Eye (tissue), 1 donor: Measurements from ENCODE around the gene HCN4.

Experiments used
- DNase-seq: peaks from one replicate; pipeline ENCODE4 v3.0.0-alpha.2; 2015

Gene HCN4

DNA sequence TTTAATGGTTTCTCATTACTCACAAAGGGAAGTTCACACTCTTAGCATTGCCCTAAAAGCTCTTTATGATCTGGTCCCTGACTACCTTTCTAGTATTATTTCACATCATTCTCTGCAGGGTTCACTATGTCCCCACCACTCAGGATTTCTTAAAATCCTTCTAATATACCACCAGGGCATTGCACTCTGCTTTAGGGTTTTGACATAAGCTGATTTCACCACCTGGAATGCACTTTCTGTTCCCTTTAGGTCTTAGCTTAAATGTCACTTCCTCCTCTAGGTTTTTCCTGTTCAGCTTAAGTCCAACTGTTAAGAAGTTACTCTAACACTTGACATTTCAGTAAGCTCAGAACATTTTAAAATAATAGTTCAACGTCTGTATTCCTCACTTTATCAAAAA, 81.7 kb downstream of the HCN4 start:
- no peak for DNase-seq

GRCh38 chr15:73286311-73286710, 82.4 kb downstream of the HCN4 start:
- no peak for DNase-seq

GRCh38 chr15:73284090-73284716, 84.6 kb downstream of the HCN4 start:
- peak; percentile 51 for DNase-seq

DNA sequence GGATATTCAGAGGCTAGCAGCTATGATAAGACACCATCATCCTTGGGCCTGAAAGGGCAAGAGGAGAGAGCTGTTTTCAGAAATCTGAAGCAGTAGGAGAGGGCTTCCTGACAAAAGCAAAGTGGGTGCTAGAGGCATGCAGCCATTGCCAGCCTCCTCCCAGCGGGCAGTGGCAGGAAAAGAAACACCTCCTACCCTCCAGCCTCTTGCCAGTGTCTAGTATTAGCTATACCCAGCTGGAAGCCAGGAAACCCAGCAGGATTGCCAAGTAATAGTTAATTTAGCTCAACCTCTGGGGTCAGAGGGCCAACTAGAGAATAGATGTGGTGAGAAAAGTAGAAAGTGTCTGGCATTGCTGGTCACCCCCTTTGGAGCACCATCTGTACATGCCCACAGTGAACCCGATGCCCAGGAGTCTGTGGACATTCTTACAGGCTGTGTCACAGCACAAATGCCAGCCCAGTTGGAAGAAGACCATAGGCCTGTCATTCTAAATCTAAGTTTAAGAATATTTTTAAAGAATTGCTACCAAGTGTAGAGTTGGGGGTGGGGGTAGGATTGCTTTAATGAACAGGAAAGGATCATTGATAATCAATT, 85.3 kb downstream of the HCN4 start:
- no peak for DNase-seq

DNA sequence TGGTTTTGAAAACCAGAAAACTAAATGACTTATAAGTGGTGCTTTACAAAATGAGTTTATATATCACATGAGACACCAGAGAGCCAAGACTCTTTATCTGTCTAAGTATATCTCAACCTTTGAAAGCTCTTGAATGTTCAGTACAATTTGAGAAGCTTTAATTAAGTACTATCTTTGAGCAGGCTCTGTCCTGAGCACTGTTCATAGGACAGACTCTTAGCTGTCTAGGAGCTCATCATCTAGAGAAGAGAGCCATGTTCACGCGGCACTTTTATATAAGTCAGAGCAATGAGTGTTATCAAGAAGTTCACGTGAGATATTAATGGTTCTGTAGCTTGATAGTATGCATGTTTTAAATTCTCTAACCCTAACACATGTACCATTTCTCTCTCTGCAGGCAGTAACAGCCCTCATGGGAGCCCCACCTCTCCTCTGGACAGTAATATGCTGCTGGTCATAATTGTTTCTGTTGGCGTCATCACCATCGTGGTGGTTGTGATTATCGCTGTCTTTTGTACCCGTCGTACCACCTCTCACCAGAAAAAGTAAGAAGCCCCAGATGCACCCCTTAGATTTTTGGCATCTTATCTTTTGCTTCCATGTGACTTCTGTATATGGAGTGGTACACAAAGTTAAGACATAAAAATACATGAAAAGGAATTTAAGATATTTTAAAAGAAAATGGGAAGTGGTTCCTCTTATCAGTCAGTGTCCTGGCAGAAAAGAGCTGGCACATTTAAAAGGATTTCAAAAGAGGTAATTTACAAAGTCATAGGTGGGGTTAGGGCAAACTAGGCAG, 86.0 kb downstream of the HCN4 start:
- no peak for DNase-seq

DNA sequence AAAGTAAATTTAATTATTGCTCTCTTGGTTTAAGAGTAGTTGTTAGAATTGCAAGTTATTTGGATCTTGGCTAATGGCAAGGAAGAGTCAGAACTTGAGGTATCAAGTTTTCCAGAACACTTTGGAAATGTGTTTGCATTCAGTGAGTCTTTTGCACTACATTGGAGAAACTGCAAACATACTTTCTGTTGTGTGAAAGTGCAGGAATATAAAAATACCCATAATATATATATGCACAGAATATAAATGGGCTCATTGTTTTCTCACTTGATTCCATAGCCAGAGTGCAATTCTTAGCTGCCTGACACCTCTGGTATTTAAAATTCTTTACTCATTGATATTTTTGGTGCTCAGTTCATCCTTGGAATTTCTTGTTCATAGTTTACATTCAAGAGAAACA, 92.9 kb downstream of the HCN4 start:
- DNase-seq = no peak

DNA sequence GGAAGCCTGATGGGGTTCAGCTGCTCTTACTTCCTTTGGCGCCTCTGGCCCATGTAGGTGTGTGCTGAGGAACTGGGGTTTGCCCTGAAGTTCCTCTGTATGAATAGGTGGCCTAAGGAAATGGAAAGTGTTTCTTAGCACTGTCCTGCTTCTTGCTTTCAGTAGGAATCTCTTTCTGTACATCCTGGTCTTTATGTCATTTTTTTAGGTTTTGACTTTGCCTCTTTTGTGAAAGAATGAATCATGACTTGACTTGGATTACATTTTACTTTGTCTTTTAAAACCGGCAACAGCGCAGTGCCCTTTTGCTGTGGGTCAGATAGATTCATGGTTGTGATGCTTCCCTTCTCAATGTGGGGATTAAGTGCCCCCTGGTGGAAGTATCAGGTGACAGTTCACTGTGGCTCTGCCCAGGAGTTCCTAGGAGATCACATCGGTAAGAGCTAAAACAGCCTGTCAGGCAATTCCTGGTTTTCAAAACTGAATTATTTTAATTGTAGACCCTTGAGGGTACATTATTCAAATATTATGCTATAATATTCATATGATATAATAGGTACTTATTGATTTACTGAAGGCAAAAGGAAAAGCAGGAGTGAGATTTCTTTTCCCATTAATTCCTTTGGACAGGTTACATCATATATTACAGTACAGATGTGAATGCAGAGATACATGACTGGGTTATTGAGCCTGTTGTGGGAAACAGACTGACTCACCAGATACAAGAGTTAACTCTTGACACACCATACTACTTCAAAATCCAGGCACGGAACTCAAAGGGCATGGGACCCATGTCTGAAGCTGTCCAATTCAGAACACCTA, 95.4 kb downstream of the HCN4 start:
- DNase-seq = peak; percentile 82

DNA sequence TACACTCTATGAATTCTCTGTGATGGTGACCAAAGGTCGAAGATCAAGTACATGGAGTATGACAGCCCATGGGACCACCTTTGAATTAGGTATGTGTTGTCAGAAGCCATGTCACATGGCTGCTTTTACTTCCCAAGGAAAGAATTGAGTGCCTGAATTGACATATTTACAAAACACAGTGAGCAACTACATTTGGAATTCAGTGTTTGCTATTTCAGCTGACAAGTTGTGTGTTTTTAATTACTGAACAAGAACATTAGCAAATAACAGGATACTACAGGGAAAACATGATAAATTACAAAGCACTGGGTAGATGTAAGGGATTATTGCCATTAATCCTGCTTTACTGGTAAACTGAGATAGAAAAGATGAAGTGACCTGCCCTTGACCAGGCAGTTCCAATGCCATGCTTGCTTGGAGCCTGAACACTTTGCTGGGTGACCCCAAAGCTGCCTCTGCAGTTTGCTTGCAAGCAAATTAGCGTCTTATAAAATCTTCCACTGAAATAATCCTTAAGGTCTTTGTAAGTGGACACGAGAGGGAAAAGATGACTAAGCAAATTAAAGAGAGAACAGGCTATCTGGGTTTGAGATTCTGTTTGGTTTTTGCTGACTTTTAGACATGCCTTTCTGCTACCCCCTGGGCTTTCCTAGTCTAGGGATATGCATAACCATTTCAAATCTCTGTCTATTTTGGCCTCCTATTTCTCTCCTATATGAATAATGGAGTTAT, 98.2 kb downstream of the HCN4 start:
- no peak for DNase-seq
